Loucy (cell line): ENCODE measurements around the gene TRIM75.
"Not testable (repeated sequence)": the region's sequence is repeated elsewhere in the genome, so short reads cannot be mapped to it uniquely, and the experiment has no call there.

ENCODE experiments used
- H2AFZ ChIP-seq: fragments of 200-600 bp; sonication (generic); 2 replicates; pipeline ENCODE4 v1.6.0; 2016; ENCODE audit warnings: antibody characterized with exemption, mild to moderate bottlenecking, low read length, moderate library complexity
- H3F3A ChIP-seq: fragments of 200-600 bp; 2 replicates; pipeline ENCODE4 v1.6.0; 2016; ENCODE audit warnings: antibody characterized with exemption, low read depth, mild to moderate bottlenecking
- H3K27me3 ChIP-seq: fragments of 200-600 bp; sonication (generic); 2 replicates; pipeline ENCODE4 v1.6.1; 2014; ENCODE audit warnings: low read length, mild to moderate bottlenecking; ENCODE audit not compliant: insufficient read depth, poor library complexity, severe bottlenecking
- H3K36me3 ChIP-seq: fragments of 200-600 bp; sonication (generic); 2 replicates; pipeline ENCODE4 v1.6.1; 2016; ENCODE audit warnings: low read length; ENCODE audit not compliant: insufficient read depth
- H3K4me1 ChIP-seq: fragments of 200-600 bp; sonication (generic); 2 replicates; pipeline ENCODE4 v1.5.1; 2014; ENCODE audit warnings: low read length, mild to moderate bottlenecking; ENCODE audit not compliant: insufficient read depth, poor library complexity, severe bottlenecking
- H3K4me2 ChIP-seq: fragments of 200-600 bp; sonication (generic); 2 replicates; pipeline ENCODE4 v1.6.0; 2014; ENCODE audit warnings: antibody characterized with exemption, low read length, low read depth, mild to moderate bottlenecking; ENCODE audit not compliant: poor library complexity, severe bottlenecking
- H3K4me3 ChIP-seq: fragments of 200-600 bp; sonication (generic); 2 replicates; pipeline ENCODE4 v1.5.1; 2014; ENCODE audit warnings: low read length, mild to moderate bottlenecking, mixed read lengths; ENCODE audit not compliant: poor library complexity, severe bottlenecking
- H3K79me2 ChIP-seq: fragments of 200-600 bp; sonication (generic); 2 replicates; pipeline ENCODE4 v1.6.1; 2014; ENCODE audit warnings: low read length; ENCODE audit not compliant: insufficient read depth
- H3K9ac ChIP-seq: fragments of 200-600 bp; sonication (generic); 2 replicates; pipeline ENCODE4 v1.6.0; 2014; ENCODE audit warnings: mild to moderate bottlenecking, low read depth, low read length, moderate library complexity; ENCODE audit not compliant: poor library complexity, severe bottlenecking
- H3K9me2 ChIP-seq: fragments of 200-600 bp; sonication (generic); replicated peaks from 2 replicates; pipeline ENCODE4 v1.6.1; 2016; ENCODE audit warnings: low read depth, low read length, mixed read lengths
- H3K9me3 ChIP-seq: fragments of 200-600 bp; sonication (generic); 2 replicates; pipeline ENCODE4 v1.6.1; 2014; ENCODE audit warnings: mild to moderate bottlenecking, antibody characterized with exemption, low read length, low read depth; ENCODE audit not compliant: insufficient read depth
- H4K20me1 ChIP-seq: fragments of 200-600 bp; sonication (generic); 2 replicates; pipeline ENCODE4 v1.6.0; 2014; ENCODE audit warnings: antibody characterized with exemption, low read length, mild to moderate bottlenecking; ENCODE audit not compliant: insufficient read depth, poor library complexity, severe bottlenecking
- CTCF ChIP-seq: fragments of 200-600 bp; sonication (generic); conservative IDR thresholded peaks from 2 replicates; pipeline ENCODE4 v1.5.1; 2014; ENCODE audit warnings: mild to moderate bottlenecking, antibody characterized with exemption, low read length
- EZH2phosphoT487 ChIP-seq: fragments of 200-600 bp; IDR thresholded peaks from 2 replicates; pipeline ENCODE4 v1.6.1; 2018; ENCODE audit warnings: antibody characterized with exemption, mild to moderate bottlenecking, moderate library complexity, borderline replicate concordance

The TRIM75 gene

GRCh38 chr4:165079476-165079875 lies 25.8 kb downstream of the TRIM75 start:
- no peaks in the 10 kb centered on the region for H3K9me3 ChIP-seq
- H3K79me2 ChIP-seq = no peaks in the 10 kb centered on the region
- no peaks in the 10 kb centered on the region for H3K9me2 ChIP-seq
- no peaks in the 10 kb centered on the region for H3K4me1 ChIP-seq
- H3K4me3 ChIP-seq = no peak overlapping the region
- no peaks in the 10 kb centered on the region for H4K20me1 ChIP-seq
- no peak for TF ChIP-seq CTCF
- no peak overlapping the region for H3K9ac ChIP-seq
- H3K36me3 ChIP-seq = peaks cover 7% of the 10 kb centered on the region; the same call in 1 of the 2 replicates
- no peaks in the 10 kb centered on the region for H3K27me3 ChIP-seq
- no peaks in the 10 kb centered on the region for H3F3A ChIP-seq
- no peak overlapping the region for H2AFZ ChIP-seq
- H3K4me2 ChIP-seq = no peak overlapping the region

GRCh38 chr4:165084787-165085186 lies 31.1 kb downstream of the TRIM75 start:
- H3K4me1 ChIP-seq, H3K9ac ChIP-seq, H3K9me2 ChIP-seq, H3K4me3 ChIP-seq, H3K79me2 ChIP-seq, H3K27me3 ChIP-seq, H3K4me2 ChIP-seq, H3K9me3 ChIP-seq, H4K20me1 ChIP-seq, H3F3A ChIP-seq, H2AFZ ChIP-seq: not testable (repeated sequence)
- H3K36me3 ChIP-seq = peaks cover 14% of the 10 kb centered on the region; the same call in 1 of the 2 replicates

- no peaks in the 10 kb centered on the region for H3K4me1 ChIP-seq
- no peak overlapping the region for H3K4me2 ChIP-seq
- H4K20me1 ChIP-seq = no peaks in the 10 kb centered on the region
- TF ChIP-seq CTCF (no peak), EZH2phosphoT487 (no peak)
- no peaks in the 10 kb centered on the region for H3K27me3 ChIP-seq
- peaks cover 14% of the 10 kb centered on the region; the same call in 1 of the 2 replicates for H3K36me3 ChIP-seq
- H3K79me2 ChIP-seq = no peaks in the 10 kb centered on the region
- no peak overlapping the region for H2AFZ ChIP-seq
- H3K9ac ChIP-seq = no peak overlapping the region
- H3K9me3 ChIP-seq = no peaks in the 10 kb centered on the region
- H3K9me2 ChIP-seq = no peaks in the 10 kb centered on the region
- H3K4me3 ChIP-seq = no peak overlapping the region
- no peaks in the 10 kb centered on the region for H3F3A ChIP-seq
Measured at GRCh38 chr4:165085946-165086345, 32.3 kb downstream of the TRIM75 start.

GRCh38 chr4:165088366-165088765 lies 34.7 kb downstream of the TRIM75 start:
- Histone ChIP-seq H3K79me2 (no peaks in the 10 kb centered on the region), H3K9me2 (no peaks in the 10 kb centered on the region), H3F3A (no peaks in the 10 kb centered on the region), H3K4me1 (no peaks in the 10 kb centered on the region), H3K9me3 (no peaks in the 10 kb centered on the region), H3K36me3 (peaks cover 14% of the 10 kb centered on the region; the same call in 1 of the 2 replicates), H3K27me3 (no peaks in the 10 kb centered on the region), H4K20me1 (no peaks in the 10 kb centered on the region), H3K4me3 (no peak overlapping the region), H3K4me2 (no peak overlapping the region), H2AFZ (no peak overlapping the region), H3K9ac (no peak overlapping the region)
- TF ChIP-seq CTCF (no peak), EZH2phosphoT487 (no peak)

GRCh38 chr4:165092187-165092586 lies 38.5 kb downstream of the TRIM75 start:
- not testable (repeated sequence) for H3K79me2 ChIP-seq, H3K4me2 ChIP-seq, H3K9me2 ChIP-seq, H3K4me3 ChIP-seq, H2AFZ ChIP-seq, H3K9me3 ChIP-seq, H3F3A ChIP-seq, H3K4me1 ChIP-seq, H3K36me3 ChIP-seq, H3K9ac ChIP-seq, H3K27me3 ChIP-seq, H4K20me1 ChIP-seq
